Body of pancreas (tissue), 4 donors: ENCODE measurements around the gene OR52B4.

Source experiments
- CTCF ChIP-seq, 7 experiments: fragments of 450-650 bp in 4 of 7; fragments of 200-600 bp in 3 of 7; sonication (generic) in 3 of 7; IDR thresholded peaks; one replicate each; pipeline ENCODE4 v1.5.1; 2016 to 2019; ENCODE audit warnings: antibody characterized with exemption in 7 of 7
- POLR2A ChIP-seq, 3 donors: fragments of 450-650 bp; IDR thresholded peaks; one replicate each; pipeline ENCODE4 v1.6.1; 2016; ENCODE audit warnings: antibody characterized with exemption in 3 of 3, mild to moderate bottlenecking in 2 of 3

GRCh38 chr11:4393858-4394223 lies 25.7 kb upstream of the OR52B4 start:
- TF ChIP-seq POLR2A (IDR thresholded peaks at IDR 0.05) (no peak), CTCF (IDR thresholded peaks at IDR 0.05) (no peak)
